Activated CD8-positive, alpha-beta memory T cell treated with anti-CD3 and anti-CD28 coated beads for 4 hours (primary cell): Measurements from ENCODE around the gene NR5A2.

Experiments
- DNase-seq, 2 donors: peaks; one replicate each; pipeline ENCODE4 v3.0.0-alpha.2; 2020; ENCODE audit warnings: low read depth in 2 of 2

The NR5A2 gene

GRCh38 chr1:200205216-200205995 lies 177.9 kb downstream of the NR5A2 start:
- DNase-seq = no peak

- DNase-seq = no peak
Measured at GRCh38 chr1:200206340-200206739, 178.8 kb downstream of the NR5A2 start.

- no peak for DNase-seq
Measured at GRCh38 chr1:200206761-200207160, 179.3 kb downstream of the NR5A2 start.

- no peak for DNase-seq
Measured at GRCh38 chr1:200207711-200208126, 180.2 kb downstream of the NR5A2 start.

GRCh38 chr1:200211157-200211556 lies 183.6 kb downstream of the NR5A2 start:
- no peak for DNase-seq

- no peak for DNase-seq
Measured at GRCh38 chr1:200213392-200213791, 185.9 kb downstream of the NR5A2 start.

GRCh38 chr1:200213921-200214320 lies 186.4 kb downstream of the NR5A2 start:
- DNase-seq = no peak

GRCh38 chr1:200215350-200215749 lies 187.8 kb downstream of the NR5A2 start:
- DNase-seq = no peak

GRCh38 chr1:200217703-200218102 lies 190.2 kb downstream of the NR5A2 start:
- DNase-seq = no peak

- DNase-seq = no peak
Measured at GRCh38 chr1:200221614-200222282, 194.2 kb downstream of the NR5A2 start.

GRCh38 chr1:200223207-200223606 lies 195.7 kb downstream of the NR5A2 start:
- DNase-seq = no peak

GRCh38 chr1:200223613-200224012 lies 196.1 kb downstream of the NR5A2 start:
- DNase-seq = no peak

- no peak for DNase-seq
Measured at GRCh38 chr1:200224315-200224714, 196.8 kb downstream of the NR5A2 start.

- DNase-seq = no peak
Measured at GRCh38 chr1:200226268-200226968, 198.9 kb downstream of the NR5A2 start.

GRCh38 chr1:200226969-200227303 lies 199.4 kb downstream of the NR5A2 start:
- DNase-seq = no peak
